GM12878 (cell line): ENCODE results near the gene PAPOLG. TPM values are rescaled to one million over a fixed set of nuclear protein-coding genes. Genes with fewer than 3 reads are reported as not detected.

Source experiments
- ATAC-seq: fragments of 200-7000 bp; cut with Tn5 transposase; 3 replicates; pipeline ENCODE4 v1.9.1; 2020; ENCODE audit warnings: mild to moderate bottlenecking, moderate library complexity
- BruUV-seq: library from RNA; stranded (reverse); fragments of 400-500 nt; replicated peaks from 2 replicates; lab custom pipeline; 2021; lab: Mats Ljungman, UMichigan
- CTCF ChIA-PET: fragments of 300-600 bp; sonication (Branson Sonifier 250); formaldehyde crosslinking; extraction: SDS; loops from one replicate; lab custom pipeline; 2021; ENCODE audit warnings: inconsistent platforms; lab: Yijun Ruan, JAX
- POLR2A ChIA-PET: fragments of 350-600 bp; formaldehyde crosslinking; extraction: SDS; loops from one replicate; lab custom pipeline; 2021; ENCODE audit warnings: inconsistent platforms; lab: Charles Lee
- RAD21 ChIA-PET: fragments of 300-600 bp; sonication (Branson Sonifier 250); formaldehyde crosslinking; loops from one replicate; lab custom pipeline; 2023; ENCODE audit warnings: antibody characterized with exemption; ENCODE audit not compliant: unreplicated experiment; lab: Charles Lee
- SMC1A ChIA-PET: fragments of 300-600 bp; sonication (Branson Sonifier 250); formaldehyde crosslinking; loops from one replicate; lab custom pipeline; 2023; ENCODE audit not compliant: unreplicated experiment, uncharacterized antibody; lab: Charles Lee
- DNase-seq: peaks from one replicate; pipeline ENCODE4 v3.0.0-alpha.2; 2011; ENCODE audit warnings: low read depth, low spot score
- FAIRE-seq: peaks from 3 replicates; lab custom pipeline; 2011; peaks lifted over from hg19 to GRCh38; lab: Jason Lieb, UNC
- H2AFZ ChIP-seq: 2 replicates; pipeline ENCODE4 v1.6.0; 2011; ENCODE audit warnings: low read depth, low read length, control low read depth; ENCODE audit not compliant: control insufficient read depth
- H3K27ac ChIP-seq: 2 replicates; pipeline ENCODE4 v1.5.1; 2011; ENCODE audit warnings: control low read depth; ENCODE audit not compliant: control insufficient read depth, insufficient read depth
- H3K27me3 ChIP-seq, 2 experiments: replicated peaks in 1 of 2; 2 replicates each; pipeline versions ENCODE4 v1.6.0 to v1.6.1; 2011; ENCODE audit warnings: low read length in 1 of 2; ENCODE audit not compliant: control insufficient read depth in 2 of 2, insufficient read depth in 2 of 2
- H3K36me3 ChIP-seq, 2 experiments: 2 replicates each; pipeline ENCODE4 v1.5.1; 2011; ENCODE audit warnings: low read length in 1 of 2; ENCODE audit not compliant: control insufficient read depth in 2 of 2, insufficient read depth in 2 of 2
- H3K4me1 ChIP-seq: 2 replicates; pipeline ENCODE4 v1.6.1; 2011; ENCODE audit warnings: mild to moderate bottlenecking, low read length, moderate library complexity, mixed read lengths; ENCODE audit not compliant: control insufficient read depth, insufficient read depth
- H3K4me2 ChIP-seq: 2 replicates; pipeline ENCODE4 v1.6.0; 2011; ENCODE audit warnings: control low read depth; ENCODE audit not compliant: control insufficient read depth, insufficient read depth
- H3K4me3 ChIP-seq: fragments of 200-600 bp; sonication (generic); 2 replicates; pipeline ENCODE4 v1.5.1; 2016
- H3K79me2 ChIP-seq: 2 replicates; pipeline ENCODE4 v1.6.0; 2011; ENCODE audit warnings: low read length; ENCODE audit not compliant: control insufficient read depth, insufficient read depth
- H3K9ac ChIP-seq: 2 replicates; pipeline ENCODE4 v1.8.0; 2011; ENCODE audit warnings: low read length, control low read depth, mixed read lengths; ENCODE audit not compliant: control insufficient read depth, insufficient read depth
- H3K9me3 ChIP-seq: replicated peaks from 3 replicates; pipeline ENCODE4 v1.5.1; 2011; ENCODE audit warnings: mild to moderate bottlenecking, low read length; ENCODE audit not compliant: control insufficient read depth, insufficient read depth
- H4K20me1 ChIP-seq: 2 replicates; pipeline ENCODE4 v1.6.0; 2011; ENCODE audit not compliant: control insufficient read depth, insufficient read depth
- ATF2 ChIP-seq: IDR thresholded peaks from 2 replicates; pipeline ENCODE4 v1.6.1; 2012; ENCODE audit warnings: low read length, inconsistent platforms
- CBFB ChIP-seq: IDR thresholded peaks from 2 replicates; pipeline ENCODE4 v1.6.1; 2016; ENCODE audit warnings: antibody characterized with exemption, low read depth
- CEBPB ChIP-seq, 2 experiments: fragments of 150-350 bp in 1 of 2; IDR thresholded peaks; 2 replicates each; pipeline ENCODE4 v1.6.1; 2012 to 2014; ENCODE audit warnings: low read depth in 2 of 2, low read length in 2 of 2, borderline replicate concordance in 1 of 2, inconsistent platforms in 1 of 2
- CTCF ChIP-seq, 3 experiments: IDR thresholded peaks in 2 of 3; conservative IDR thresholded peaks in 1 of 3; 2 replicates each; pipeline ENCODE4 v1.5.1; 2011; ENCODE audit warnings: low read depth in 3 of 3, low read length in 3 of 3, mild to moderate bottlenecking in 3 of 3, control low read depth in 2 of 3, moderate library complexity in 2 of 3, inconsistent platforms in 1 of 3, mixed read lengths in 1 of 3; ENCODE audit not compliant: control insufficient read depth in 2 of 3, insufficient read depth in 1 of 3; ENCODE audit errors: extremely low read depth in 1 of 3
- EP300 ChIP-seq, 2 experiments: fragments of 150-350 bp in 1 of 2; IDR thresholded peaks; 2 replicates each; pipeline ENCODE4 v1.6.1; 2011 to 2012; ENCODE audit warnings: low read depth in 2 of 2, low read length in 2 of 2, borderline replicate concordance in 1 of 2, improper control_type of control experiment in 1 of 2, inconsistent platforms in 1 of 2; ENCODE audit not compliant: control insufficient read depth in 1 of 2
- MTA3 ChIP-seq: IDR thresholded peaks from 2 replicates; pipeline ENCODE4 v1.6.1; 2012; ENCODE audit warnings: low read length, inconsistent platforms, borderline replicate concordance
- MYC ChIP-seq: IDR thresholded peaks from 2 replicates; pipeline ENCODE4 v1.6.1; 2011; ENCODE audit warnings: mild to moderate bottlenecking, low read length, moderate library complexity, inconsistent platforms; ENCODE audit not compliant: insufficient read depth, insufficient replicate concordance, insufficient read length, severe bottlenecking
- NFIC ChIP-seq: IDR thresholded peaks from 2 replicates; pipeline ENCODE4 v1.6.1; 2012; ENCODE audit warnings: low read depth, mild to moderate bottlenecking, inconsistent platforms, low read length, moderate library complexity
- RAD21 ChIP-seq: IDR thresholded peaks from 2 replicates; pipeline ENCODE4 v1.6.1; 2011; ENCODE audit warnings: mild to moderate bottlenecking, low read depth, low read length, moderate library complexity; ENCODE audit not compliant: insufficient read depth
- SIN3A ChIP-seq: IDR thresholded peaks from 2 replicates; pipeline ENCODE4 v1.6.1; 2012; ENCODE audit warnings: low read depth, low read length, improper control_type of control experiment
- SREBF1 ChIP-seq: IDR thresholded peaks from 2 replicates; pipeline ENCODE4 v1.6.1; 2012; ENCODE audit warnings: mild to moderate bottlenecking, low read length
- USF1 ChIP-seq: IDR thresholded peaks from 2 replicates; pipeline ENCODE4 v1.6.1; 2011; ENCODE audit warnings: borderline replicate concordance, low read depth, mild to moderate bottlenecking, moderate library complexity, mixed read lengths, low read length; ENCODE audit not compliant: insufficient read depth; ENCODE audit errors: extremely low read length
- YBX1 ChIP-seq: fragments of 450-650 bp; IDR thresholded peaks from 2 replicates; pipeline ENCODE4 v1.6.1; 2016; ENCODE audit warnings: antibody characterized with exemption
- ZNF592 ChIP-seq: fragments of 450-650 bp; IDR thresholded peaks from 2 replicates; pipeline ENCODE4 v1.6.1; 2017; ENCODE audit warnings: mild to moderate bottlenecking, moderate library complexity
- whole genome bisulfite sequencing: methylation state at CpG from one replicate; pipeline ENCODE4 v1.1.6; 2016; ENCODE audit warnings: low lambda C conversion rate; ENCODE audit not compliant: insufficient replicate concordance, insufficient coverage; ENCODE audit errors: missing lambda C conversion rate; 5-methylcytosine and 5-hydroxymethylcytosine counted together
- in situ Hi-C: fragments of 300-500 bp; cut with MboI; formaldehyde crosslinking; loops from 9 replicates; pipeline ENCODE4 v1.14.3; 2018; ENCODE audit warnings: mixed read lengths
- intact Hi-C: fragments of 100-400 bp; cut with micrococcal nuclease; formaldehyde crosslinking; loops from one replicate; pipeline ENCODE4 v1.14.2; 2022; ENCODE audit not compliant: unreplicated experiment
- polyA plus RNA-seq, 11 experiments: library from polyadenylated mRNA; depleted of rRNA in 4 of 11; unstranded in 6 of 11; stranded (reverse) in 5 of 11; fragments of >200 nt; fragmentation: Nextera tagmentation in 4 of 11; fragmentation: Illumina TruSeq in 1 of 11; extraction: Ambion mirVana in 4 of 11; extraction: Trizol in 1 of 11; gene quantifications; 1 replicate in 1 of 11; 2 replicates in 10 of 11; pipeline versions ENCODE4 v1.2.1 to v1.2.3, GENCODE V29; 2011 to 2016; ENCODE audit warnings: inconsistent platforms in 2 of 11, missing spikeins in 2 of 11, low read depth in 1 of 11
- total RNA-seq, 4 experiments: library from RNA; depleted of rRNA in 3 of 4; stranded (reverse); fragments of >200 nt in 3 of 4; fragmentation: Illumina TruSeq in 1 of 4; extraction: Trizol in 1 of 4; gene quantifications; 2 replicates each; pipeline versions ENCODE4 v1.2.1 to v1.2.3, GENCODE V29; 2013 to 2021

The PAPOLG gene
- total and polyA plus RNA-seq, 10 of the 15 experiments (the other 5 are each of a cell fraction or from before 2014, with no cell fraction given): 4.2 to 15.8 (median 10.7) TPM

DNA sequence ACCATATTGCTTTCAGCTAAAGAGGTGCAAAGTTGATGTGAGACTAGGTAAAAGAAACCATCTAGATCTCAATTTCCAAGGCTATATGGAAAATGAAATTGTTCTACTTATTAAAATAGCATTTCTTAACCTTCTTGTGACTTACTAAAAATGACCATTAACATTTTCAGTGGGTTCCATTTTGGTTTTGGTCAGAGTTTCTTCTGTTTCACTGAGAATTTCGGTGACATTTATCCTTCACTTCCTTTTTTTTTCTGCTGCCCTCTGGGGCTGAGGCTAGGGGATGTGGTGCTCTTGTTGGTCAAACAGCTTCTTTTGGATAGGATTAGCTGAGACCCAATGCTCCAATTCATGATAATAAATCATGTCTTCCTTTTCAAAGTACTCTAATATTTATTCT lies 81.1 kb downstream of the PAPOLG start:
- in situ Hi-C loops (no loop called here), intact Hi-C loops (no loop called here)
- DNase-seq (peak; percentile 80), ATAC-seq (peak; percentile 20), FAIRE-seq (no peak)
- Histone ChIP-seq H4K20me1 (no peaks in the 10 kb centered on the region), H3K9me3 (no peaks in the 10 kb centered on the region), H3K4me2 (peak overlapping the region; percentile 65), H3K4me1 (peaks cover 95% of the 10 kb centered on the region), H3K79me2 (no peaks in the 10 kb centered on the region), H3K27me3 (no peaks in the 10 kb centered on the region), H2AFZ (no peak overlapping the region), H3K36me3 (no peaks in the 10 kb centered on the region), H3K27ac (peak overlapping the region; percentile 74), H3K4me3 (peak overlapping the region; percentile 39; the same call in 1 of the 2 replicates), H3K9ac (no peak overlapping the region)
- BruUV-seq: no TSS peak
- SMC1A ChIA-PET: interaction anchor here (0.6 to 6.7 kb wide), 16 partner anchors 9 to 689 kb away, joined by 3 to 112 read pairs (median 4); partner anchors contain the start of gene REL
- RAD21 ChIA-PET: interaction anchor here (1.2 to 5.5 kb wide), 6 partner anchors 19 to 129 kb away, joined by 3 to 78 read pairs (median 12); partner anchors contain the start of gene REL
- CTCF ChIA-PET: interaction anchor here (0.6 to 2.8 kb wide), 5 partner anchors 19 to 43 kb away, joined by 3 to 14 read pairs (median 4); no protein-coding TSS in a partner anchor
- POLR2A ChIA-PET: interaction anchor here (0.8 to 4.3 kb wide), 7 partner anchors 9 to 533 kb away, joined by 3 to 38 read pairs (median 5); partner anchors contain the start of gene REL
- WGBS: 0% methylated on average over 1 of the region's 1 CpG
- TF ChIP-seq MYC (no peak), RAD21 (0 out of 2 replicates have a peak, but pooled peaks have one; percentile 2), MTA3 (peak; percentile 80; the same call in 1 of the 2 replicates), SREBF1 (no peak), CTCF (IDR thresholded peaks at IDR 0.05 in 2 of 3, conservative IDR thresholded peaks at IDR 0.05 in 1 of 3; ENCODE audit: control insufficient read depth in 2 of 3, extremely low read depth in 1 of 3, insufficient read depth in 1 of 3, low read depth in 3 of 3, low read length in 3 of 3) (no peak), ZNF592 (no peak), SIN3A (no peak), ATF2 (peak; percentile 67; the same call in 1 of the 2 replicates), YBX1 (no peak), NFIC (peak; percentile 88), CBFB (0 out of 2 replicates have a peak, but pooled peaks have one; percentile 26), CEBPB (IDR thresholded peaks at IDR 0.05; ENCODE audit: borderline replicate concordance in 1 of 2, low read depth in 2 of 2, low read length in 2 of 2) (no peak), USF1 (no peak), EP300 (IDR thresholded peaks at IDR 0.05; ENCODE audit: borderline replicate concordance in 1 of 2, control insufficient read depth in 1 of 2, low read depth in 2 of 2, low read length in 2 of 2) (peak in 1 of 2 experiments; percentile 71; a peak in 2 of 4 replicates)
